ENCODE measurements around the gene JAKMIP2.

JAKMIP2 gene

GRCh38 chr5:147796556-147797308 is 14.2 kb upstream of the JAKMIP2 start:
- TF ChIP-seq EGR1 (IDR thresholded peaks at IDR 0.05) (no peak), MAX (IDR thresholded peaks at IDR 0.05) (no peak), TCF12 (IDR thresholded peaks at IDR 0.05; ENCODE audit: low read depth) (no peak)

GRCh38 chr5:147791181-147791580 is 8.7 kb upstream of the JAKMIP2 start:
- TF ChIP-seq MAX (IDR thresholded peaks at IDR 0.05) (no peak), EGR1 (IDR thresholded peaks at IDR 0.05) (no peak), CEBPB (IDR thresholded peaks at IDR 0.05) (no peak), NFIC (IDR thresholded peaks at IDR 0.05) (no peak), FOXM1 (IDR thresholded peaks at IDR 0.05; ENCODE audit: borderline replicate concordance, low read depth) (no peak), TCF12 (IDR thresholded peaks at IDR 0.05; ENCODE audit: low read depth) (no peak), TAF1 (IDR thresholded peaks at IDR 0.05; ENCODE audit: low read depth) (no peak), REST (IDR thresholded peaks at IDR 0.05; ENCODE audit: low read depth) (no peak), CREB1 (IDR thresholded peaks at IDR 0.05; ENCODE audit: low read depth) (no peak), USF1 (IDR thresholded peaks at IDR 0.05) (no peak), TEAD4 (IDR thresholded peaks at IDR 0.05) (no peak), EP300 (IDR thresholded peaks at IDR 0.05; ENCODE audit: borderline replicate concordance) (no peak)

- no peak for TF ChIP-seq FOXM1 (IDR thresholded peaks at IDR 0.05; ENCODE audit: borderline replicate concordance, low read depth)
- no peak for TF ChIP-seq TAF1 (IDR thresholded peaks at IDR 0.05; ENCODE audit: low read depth)
- TF ChIP-seq USF1 (IDR thresholded peaks at IDR 0.05) = no peak
- TF ChIP-seq ZBTB7A (IDR thresholded peaks at IDR 0.05; ENCODE audit: low read depth) = no peak
- TF ChIP-seq EGR1 (IDR thresholded peaks at IDR 0.05) = no peak
- TF ChIP-seq REST (IDR thresholded peaks at IDR 0.05; ENCODE audit: low read depth) = no peak
- TF ChIP-seq YY1 (IDR thresholded peaks at IDR 0.05; ENCODE audit: low read depth) = no peak
- no peak for TF ChIP-seq RAD21 (IDR thresholded peaks at IDR 0.05; ENCODE audit: low read depth)
- TF ChIP-seq NFIC (IDR thresholded peaks at IDR 0.05) = no peak
- no peak for TF ChIP-seq MAX (IDR thresholded peaks at IDR 0.05)
Measured at GRCh38 chr5:147789820-147790219, 7.3 kb upstream of the JAKMIP2 start.

GRCh38 chr5:147788023-147788422 is 5.5 kb upstream of the JAKMIP2 start:
- TF ChIP-seq CEBPB (IDR thresholded peaks at IDR 0.05) = no peak

GRCh38 chr5:147786142-147786541 is 3.6 kb upstream of the JAKMIP2 start:
- TF ChIP-seq CEBPB (IDR thresholded peaks at IDR 0.05) = no peak
- no peak for TF ChIP-seq ZBTB7A (IDR thresholded peaks at IDR 0.05; ENCODE audit: low read depth)
- no peak for TF ChIP-seq REST (IDR thresholded peaks at IDR 0.05; ENCODE audit: low read depth)
- TF ChIP-seq EGR1 (IDR thresholded peaks at IDR 0.05) = no peak
- no peak for TF ChIP-seq FOXM1 (IDR thresholded peaks at IDR 0.05; ENCODE audit: borderline replicate concordance, low read depth)
- TF ChIP-seq EP300 (IDR thresholded peaks at IDR 0.05; ENCODE audit: borderline replicate concordance) = no peak

Data from Ishikawa (cell line).